Activated B cell treated with CpG ODN at 0.5 μM for 24 hours (primary cell): Measurements from ENCODE around the gene APP. TPM values are rescaled to one million over a fixed set of nuclear protein-coding genes. Genes with fewer than 3 reads are reported as not detected.
"Not testable (repeated sequence)": the region's sequence is repeated elsewhere in the genome, so short reads cannot be mapped to it uniquely, and the experiment has no call there.

Experiments
- ATAC-seq: fragments of 200-7000 bp; cut with Tn5 transposase; one replicate; pipeline ENCODE4 v1.10.0; 2021; ENCODE audit warnings: low read depth, mild to moderate bottlenecking, moderate library complexity
- CTCF ChIA-PET: fragments of 350-600 bp; sonication (Branson Sonifier 250); formaldehyde crosslinking; loops from one replicate; lab custom pipeline; 2021; ENCODE audit warnings: antibody characterized with exemption; lab: Charles Lee
- POLR2A ChIA-PET: fragments of 350-600 bp; sonication (Branson Sonifier 250); formaldehyde crosslinking; loops from one replicate; lab custom pipeline; 2021; ENCODE audit warnings: antibody characterized with exemption; lab: Charles Lee
- DNase-seq: peaks from one replicate; pipeline ENCODE4 v3.0.0; 2022
- H3K27ac Mint-ChIP-seq: one replicate; pipeline ENCODE4 v1.8.0; 2020; ENCODE audit warnings: mixed read lengths
- H3K27me3 Mint-ChIP-seq: one replicate; pipeline ENCODE4 v1.8.0; 2021; ENCODE audit warnings: mixed read lengths
- H3K36me3 Mint-ChIP-seq: one replicate; pipeline ENCODE4 v1.8.0; 2021; ENCODE audit warnings: low read depth, mixed read lengths
- H3K4me1 Mint-ChIP-seq: one replicate; pipeline ENCODE4 v1.8.0; 2021; ENCODE audit warnings: mixed read lengths
- H3K4me3 Mint-ChIP-seq: one replicate; pipeline ENCODE4 v1.8.0; 2020; ENCODE audit warnings: mild to moderate bottlenecking, mixed read lengths
- H3K9me3 Mint-ChIP-seq: one replicate; pipeline ENCODE4 v1.8.0; 2020; ENCODE audit warnings: mixed read lengths
- CTCF ChIP-seq: fragments of 200-600 bp; IDR thresholded peaks from one replicate; pipeline ENCODE4 v1.8.0; 2022; ENCODE audit warnings: antibody characterized with exemption, mild to moderate bottlenecking
- intact Hi-C: fragments of 100-400 bp; cut with micrococcal nuclease; formaldehyde crosslinking; loops from one replicate; pipeline ENCODE4 v1.15.1; 2024
- total RNA-seq: library from RNA; stranded (reverse); gene quantifications from 2 replicates; pipeline ENCODE4 v1.2.3, GENCODE V29; 2022

APP gene
- total RNA-seq, 1 donor from 2014 or later, result 32.1 TPM

- peaks cover 6% of the 10 kb centered on the region for H3K36me3 Mint-ChIP-seq
- POLR2A ChIA-PET, result interaction anchor here (0.7 kb wide), 1 partner anchor 1108 kb away, joined by 3 read pairs; no protein-coding TSS in a partner anchor
These were observed 240.6 kb downstream of the APP start for GRCh38 chr21:25929856-25930520.

GRCh38 chr21:25927195-25927880 is 243.2 kb downstream of the APP start:
- no peak for TF ChIP-seq CTCF
- no peaks in the 10 kb centered on the region for H3K4me1 Mint-ChIP-seq
- no peak overlapping the region for H3K4me3 Mint-ChIP-seq
- no peak overlapping the region for H3K27ac Mint-ChIP-seq
- H3K27me3 Mint-ChIP-seq, result no peaks in the 10 kb centered on the region
- H3K9me3 Mint-ChIP-seq, result no peaks in the 10 kb centered on the region
- intact Hi-C loops, result no loop called here
- peaks cover 3% of the 10 kb centered on the region for H3K36me3 Mint-ChIP-seq
- CTCF ChIA-PET, result no interaction called here
- POLR2A ChIA-PET, result no interaction called here
- DNase-seq (no peak), ATAC-seq (no peak)

More at GRCh38 chr21:25929856-25930520, 240.6 kb downstream of the APP start:
- TF ChIP-seq CTCF, result no peak
- H3K27ac Mint-ChIP-seq, result no peak overlapping the region
- DNase-seq (no peak), ATAC-seq (no peak)
- H3K4me1 Mint-ChIP-seq, result peaks cover 2% of the 10 kb centered on the region
- H3K4me3 Mint-ChIP-seq, result no peak overlapping the region
- no peaks in the 10 kb centered on the region for H3K27me3 Mint-ChIP-seq
- CTCF ChIA-PET, result no interaction called here
- intact Hi-C loops, result no loop called here
- no peaks in the 10 kb centered on the region for H3K9me3 Mint-ChIP-seq

GRCh38 chr21:25925936-25926335 is 244.6 kb downstream of the APP start:
- intact Hi-C loops, result no loop called here
- H3K4me1 Mint-ChIP-seq, result no peaks in the 10 kb centered on the region
- ChIA-PET POLR2A (no interaction called here), CTCF (no interaction called here)
- H3K27me3 Mint-ChIP-seq, result no peaks in the 10 kb centered on the region
- no peak overlapping the region for H3K4me3 Mint-ChIP-seq
- ATAC-seq (no peak), DNase-seq (no peak)
- H3K27ac Mint-ChIP-seq, result no peak overlapping the region
- H3K9me3 Mint-ChIP-seq, result no peaks in the 10 kb centered on the region
- no peaks in the 10 kb centered on the region for H3K36me3 Mint-ChIP-seq
- TF ChIP-seq CTCF, result no peak

GRCh38 chr21:25925064-25925800 is 245.3 kb downstream of the APP start:
- H3K36me3 Mint-ChIP-seq, result no peaks in the 10 kb centered on the region
- no peaks in the 10 kb centered on the region for H3K9me3 Mint-ChIP-seq
- no peak overlapping the region for H3K27ac Mint-ChIP-seq
- H3K4me3 Mint-ChIP-seq, result no peak overlapping the region
- CTCF ChIA-PET, result no interaction called here
- DNase-seq (no peak), ATAC-seq (no peak)
- H3K27me3 Mint-ChIP-seq, result no peaks in the 10 kb centered on the region
- H3K4me1 Mint-ChIP-seq, result no peaks in the 10 kb centered on the region
- TF ChIP-seq CTCF, result no peak
- POLR2A ChIA-PET, result no interaction called here
- intact Hi-C loops, result no loop called here

GRCh38 chr21:25918152-25918551 is 252.4 kb downstream of the APP start:
- POLR2A ChIA-PET, ATAC-seq, CTCF ChIA-PET, H3K36me3 Mint-ChIP-seq, H3K27ac Mint-ChIP-seq, H3K27me3 Mint-ChIP-seq, H3K4me3 Mint-ChIP-seq, DNase-seq, intact Hi-C loops, H3K9me3 Mint-ChIP-seq: not testable (repeated sequence)
- peaks cover 11% of the 10 kb centered on the region for H3K4me1 Mint-ChIP-seq
